MCF 10A (cell line): ENCODE measurements around the gene HOXD9. TPM values are rescaled to one million over a fixed set of nuclear protein-coding genes. Genes with fewer than 3 reads are reported as not detected.

ENCODE experiments used
- BruUV-seq: library from RNA; stranded (reverse); fragments of 400-500 nt; replicated peaks from 2 replicates; lab custom pipeline; 2021; lab: Mats Ljungman, UMichigan
- CTCF ChIA-PET: fragments of 300-600 bp; sonication (Branson Sonifier 250); formaldehyde crosslinking; extraction: SDS; loops from one replicate; lab custom pipeline; 2021; ENCODE audit warnings: antibody characterized with exemption, inconsistent platforms; lab: Yijun Ruan, JAX
- POLR2A ChIA-PET: fragments of 300-600, 350-650 bp; sonication (Branson Sonifier 250); formaldehyde crosslinking; extraction: SDS; loops from one replicate; lab custom pipeline; 2020; ENCODE audit warnings: antibody characterized with exemption, inconsistent platforms; lab: Yijun Ruan, JAX
- DNase-seq: peaks from one replicate; pipeline ENCODE4 v3.0.0-alpha.2; 2018; ENCODE audit not compliant: unreplicated experiment
- H3K27ac Mint-ChIP-seq: one replicate; pipeline ENCODE4 v1.8.0; 2022; ENCODE audit warnings: mild to moderate bottlenecking, low read depth, mixed read lengths; ENCODE audit not compliant: unreplicated experiment
- H3K27me3 Mint-ChIP-seq: one replicate; pipeline ENCODE4 v1.8.0; 2022; ENCODE audit warnings: mixed read lengths; ENCODE audit not compliant: insufficient read depth, unreplicated experiment
- H3K36me3 Mint-ChIP-seq: one replicate; pipeline ENCODE4 v1.8.0; 2022; ENCODE audit warnings: mild to moderate bottlenecking, moderate library complexity, mixed read lengths; ENCODE audit not compliant: insufficient read depth, unreplicated experiment
- H3K4me1 Mint-ChIP-seq: one replicate; pipeline ENCODE4 v1.8.0; 2022; ENCODE audit warnings: mixed read lengths; ENCODE audit not compliant: insufficient read depth, unreplicated experiment
- H3K4me3 Mint-ChIP-seq: one replicate; pipeline ENCODE4 v1.8.0; 2022; ENCODE audit warnings: mild to moderate bottlenecking, moderate library complexity, mixed read lengths; ENCODE audit not compliant: unreplicated experiment
- H3K9me3 Mint-ChIP-seq: one replicate; pipeline ENCODE4 v1.8.0; 2022; ENCODE audit warnings: mixed read lengths; ENCODE audit not compliant: unreplicated experiment
- intact Hi-C: fragments of 100-400 bp; cut with micrococcal nuclease; formaldehyde crosslinking; loops from 2 replicates; pipeline ENCODE4 v1.14.1; 2022
- total RNA-seq: library from RNA; stranded (reverse); gene quantifications from 2 replicates; pipeline ENCODE4 v1.2.3, GENCODE V29; 2022
- TF ChIP-seq, protein P1 (sequence below): fragments of 200-600 bp; IDR thresholded peaks from one replicate; pipeline ENCODE4 v1.8.0; 2022; ENCODE audit warnings: antibody characterized with exemption, mild to moderate bottlenecking; ENCODE audit not compliant: unreplicated experiment

Gene HOXD9
- total RNA-seq, 1 experiment from 2014 or later, result not detected

GRCh38 chr2:176103194-176103593, 19.3 kb upstream of the HOXD9 start:
- Mint-ChIP-seq H3K4me1 (peaks cover 7% of the 10 kb centered on the region), H3K36me3 (no peaks in the 10 kb centered on the region), H3K4me3 (no peak overlapping the region), H3K27me3 (peaks cover 33% of the 10 kb centered on the region), H3K9me3 (no peaks in the 10 kb centered on the region), H3K27ac (no peak overlapping the region)
- ChIA-PET POLR2A (no interaction called here), CTCF (interaction anchor here (0.8 to 2.3 kb wide), 3 partner anchors 7 to 1072 kb away, joined by 3 to 10 read pairs (median 3); no protein-coding TSS in a partner anchor)
- no peak for DNase-seq
- TF ChIP-seq, protein P1, sequence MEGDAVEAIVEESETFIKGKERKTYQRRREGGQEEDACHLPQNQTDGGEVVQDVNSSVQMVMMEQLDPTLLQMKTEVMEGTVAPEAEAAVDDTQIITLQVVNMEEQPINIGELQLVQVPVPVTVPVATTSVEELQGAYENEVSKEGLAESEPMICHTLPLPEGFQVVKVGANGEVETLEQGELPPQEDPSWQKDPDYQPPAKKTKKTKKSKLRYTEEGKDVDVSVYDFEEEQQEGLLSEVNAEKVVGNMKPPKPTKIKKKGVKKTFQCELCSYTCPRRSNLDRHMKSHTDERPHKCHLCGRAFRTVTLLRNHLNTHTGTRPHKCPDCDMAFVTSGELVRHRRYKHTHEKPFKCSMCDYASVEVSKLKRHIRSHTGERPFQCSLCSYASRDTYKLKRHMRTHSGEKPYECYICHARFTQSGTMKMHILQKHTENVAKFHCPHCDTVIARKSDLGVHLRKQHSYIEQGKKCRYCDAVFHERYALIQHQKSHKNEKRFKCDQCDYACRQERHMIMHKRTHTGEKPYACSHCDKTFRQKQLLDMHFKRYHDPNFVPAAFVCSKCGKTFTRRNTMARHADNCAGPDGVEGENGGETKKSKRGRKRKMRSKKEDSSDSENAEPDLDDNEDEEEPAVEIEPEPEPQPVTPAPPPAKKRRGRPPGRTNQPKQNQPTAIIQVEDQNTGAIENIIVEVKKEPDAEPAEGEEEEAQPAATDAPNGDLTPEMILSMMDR, result no peak
- intact Hi-C loops, result no loop called here
- BruUV-seq, result no TSS peak

GRCh38 chr2:176103742-176104315, 18.7 kb upstream of the HOXD9 start:
- H3K27ac Mint-ChIP-seq, result no peak overlapping the region
- no peaks in the 10 kb centered on the region for H3K36me3 Mint-ChIP-seq
- no peak overlapping the region for H3K4me3 Mint-ChIP-seq
- POLR2A ChIA-PET, result no interaction called here
- DNase-seq, result no peak
- no peaks in the 10 kb centered on the region for H3K9me3 Mint-ChIP-seq
- no TSS peak for BruUV-seq
- peaks cover 7% of the 10 kb centered on the region for H3K4me1 Mint-ChIP-seq
- intact Hi-C loops, result no loop called here
- TF ChIP-seq, protein P1, result no peak
- peaks cover 27% of the 10 kb centered on the region for H3K27me3 Mint-ChIP-seq
- CTCF ChIA-PET, result interaction anchor here (0.6 to 2.3 kb wide), 3 partner anchors 7 to 1073 kb away, joined by 3 to 10 read pairs (median 3); no protein-coding TSS in a partner anchor

GRCh38 chr2:176104316-176105077, 18.0 kb upstream of the HOXD9 start:
- DNase-seq, result no peak
- no peak overlapping the region for H3K4me3 Mint-ChIP-seq
- ChIA-PET CTCF (interaction anchor here (0.6 to 1.1 kb wide), 3 partner anchors 505 to 853 kb away, joined by 3 to 4 read pairs (median 3); no protein-coding TSS in a partner anchor), POLR2A (no interaction called here)
- intact Hi-C loops, result no loop called here
- H3K27me3 Mint-ChIP-seq, result peaks cover 22% of the 10 kb centered on the region
- no peak overlapping the region for H3K27ac Mint-ChIP-seq
- H3K4me1 Mint-ChIP-seq, result peaks cover 7% of the 10 kb centered on the region
- H3K9me3 Mint-ChIP-seq, result no peaks in the 10 kb centered on the region
- BruUV-seq, result no TSS peak
- no peaks in the 10 kb centered on the region for H3K36me3 Mint-ChIP-seq
- TF ChIP-seq, protein P1, result no peak

DNA sequence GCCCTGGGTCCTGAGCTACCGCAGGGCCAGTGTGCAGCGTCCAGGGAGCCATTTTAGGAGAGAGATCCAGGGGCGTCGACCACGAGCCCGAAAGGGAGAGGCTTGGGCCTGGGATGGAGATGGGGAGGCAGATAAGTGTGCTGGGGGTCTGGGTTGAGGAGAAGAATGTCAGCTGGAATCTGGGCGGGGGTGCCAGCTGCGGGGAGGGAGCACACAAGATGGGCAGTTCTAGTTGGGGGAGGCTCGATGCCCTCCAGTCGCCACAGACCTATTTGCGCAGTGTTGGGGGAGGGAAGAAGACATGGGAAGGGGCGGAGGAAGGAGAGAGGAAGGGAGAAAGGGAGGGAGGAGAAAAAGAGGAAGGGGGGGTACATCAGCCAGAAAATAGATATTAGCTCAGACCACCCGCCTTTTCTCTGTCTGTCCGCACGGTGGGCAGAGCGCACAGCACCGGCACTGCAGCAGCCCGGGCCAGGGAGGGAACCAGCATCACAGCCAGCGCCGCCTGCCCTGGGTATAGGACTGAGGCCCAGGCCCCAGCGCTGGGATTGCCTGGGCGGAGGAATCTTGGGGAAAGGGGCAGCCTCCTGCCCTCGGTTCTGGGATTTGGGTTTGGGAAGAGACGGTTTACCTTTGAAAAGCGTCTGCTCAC, 17.3 kb upstream of the HOXD9 start:
- Mint-ChIP-seq H3K4me1 (peaks cover 7% of the 10 kb centered on the region), H3K27ac (no peak overlapping the region), H3K4me3 (no peak overlapping the region), H3K9me3 (no peaks in the 10 kb centered on the region), H3K36me3 (no peaks in the 10 kb centered on the region), H3K27me3 (peaks cover 22% of the 10 kb centered on the region)
- DNase-seq, result no peak
- intact Hi-C loops, result no loop called here
- no TSS peak for BruUV-seq
- TF ChIP-seq, protein P1, result no peak
- ChIA-PET CTCF (interaction anchor here (0.6 to 1.1 kb wide), 2 partner anchors 831 to 854 kb away, joined by 3 to 4 read pairs; no protein-coding TSS in a partner anchor), POLR2A (no interaction called here)
